ENCODE results near the gene P2RX1.

- TF ChIP-seq GATA2 (IDR thresholded peaks at IDR 0.05; ENCODE audit: low read depth, low read length) (no peak), GATA3 (IDR thresholded peaks at IDR 0.05; ENCODE audit: low read depth, low read length) (no peak)
These were observed 19.6 kb upstream of the P2RX1 start for GRCh38 chr17:3935825-3936355.

Data from SH-SY5Y (cell line).